CD4-positive, alpha-beta T cell treated with Interleukin-15 for 1 hour (primary cell): ENCODE data around the gene MTA3.
"Not testable (repeated sequence)": the region's sequence is repeated elsewhere in the genome, so short reads cannot be mapped to it uniquely, and the experiment has no call there.

ENCODE experiments used
- DNase-seq: peaks from one replicate; pipeline ENCODE4 v3.0.0-alpha.2; 2020

Gene MTA3

GRCh38 chr2:42567806-42568400 is 529 bp upstream of the MTA3 start:
- peak; percentile 31 for DNase-seq

- no peak for DNase-seq
Measured at GRCh38 chr2:42569116-42569711, 782 bp downstream of the MTA3 start.

- no peak for DNase-seq
Measured at GRCh38 chr2:42569883-42570282, 1.5 kb downstream of the MTA3 start.

GRCh38 chr2:42572297-42573081 is 4.1 kb downstream of the MTA3 start:
- DNase-seq: no peak

GRCh38 chr2:42573256-42573655 is 4.8 kb downstream of the MTA3 start:
- DNase-seq: no peak

GRCh38 chr2:42575458-42576064 is 7.1 kb downstream of the MTA3 start:
- DNase-seq: no peak

- no peak for DNase-seq
Measured at GRCh38 chr2:42578621-42579020, 10.2 kb downstream of the MTA3 start.

GRCh38 chr2:42581257-42581656 is 12.8 kb downstream of the MTA3 start:
- DNase-seq: no peak

- DNase-seq: not testable (repeated sequence)
Measured at GRCh38 chr2:42584628-42585027, 16.2 kb downstream of the MTA3 start.

GRCh38 chr2:42585779-42586178 is 17.3 kb downstream of the MTA3 start:
- DNase-seq: no peak

GRCh38 chr2:42587526-42588117 is 19.2 kb downstream of the MTA3 start:
- DNase-seq: no peak

GRCh38 chr2:42588121-42588520 is 19.7 kb downstream of the MTA3 start:
- DNase-seq: no peak

- DNase-seq: no peak
Measured at GRCh38 chr2:42590176-42590575, 21.7 kb downstream of the MTA3 start.

GRCh38 chr2:42593282-42593681 is 24.9 kb downstream of the MTA3 start:
- no peak for DNase-seq

GRCh38 chr2:42598656-42599055 is 30.2 kb downstream of the MTA3 start:
- no peak for DNase-seq

GRCh38 chr2:42601076-42601475 is 32.6 kb downstream of the MTA3 start:
- no peak for DNase-seq

- DNase-seq: no peak
Measured at GRCh38 chr2:42602218-42602875, 33.9 kb downstream of the MTA3 start.

GRCh38 chr2:42602876-42603219 is 34.4 kb downstream of the MTA3 start:
- no peak for DNase-seq

GRCh38 chr2:42604341-42604867 is 36.0 kb downstream of the MTA3 start:
- DNase-seq: not testable (repeated sequence)

GRCh38 chr2:42606166-42606565 is 37.7 kb downstream of the MTA3 start:
- not testable (repeated sequence) for DNase-seq

- no peak for DNase-seq
Measured at GRCh38 chr2:42607101-42607637, 38.7 kb downstream of the MTA3 start.

GRCh38 chr2:42613281-42614064 is 45.0 kb downstream of the MTA3 start:
- DNase-seq: no peak
